Measurements from ENCODE around the gene DERL3.

DNA sequence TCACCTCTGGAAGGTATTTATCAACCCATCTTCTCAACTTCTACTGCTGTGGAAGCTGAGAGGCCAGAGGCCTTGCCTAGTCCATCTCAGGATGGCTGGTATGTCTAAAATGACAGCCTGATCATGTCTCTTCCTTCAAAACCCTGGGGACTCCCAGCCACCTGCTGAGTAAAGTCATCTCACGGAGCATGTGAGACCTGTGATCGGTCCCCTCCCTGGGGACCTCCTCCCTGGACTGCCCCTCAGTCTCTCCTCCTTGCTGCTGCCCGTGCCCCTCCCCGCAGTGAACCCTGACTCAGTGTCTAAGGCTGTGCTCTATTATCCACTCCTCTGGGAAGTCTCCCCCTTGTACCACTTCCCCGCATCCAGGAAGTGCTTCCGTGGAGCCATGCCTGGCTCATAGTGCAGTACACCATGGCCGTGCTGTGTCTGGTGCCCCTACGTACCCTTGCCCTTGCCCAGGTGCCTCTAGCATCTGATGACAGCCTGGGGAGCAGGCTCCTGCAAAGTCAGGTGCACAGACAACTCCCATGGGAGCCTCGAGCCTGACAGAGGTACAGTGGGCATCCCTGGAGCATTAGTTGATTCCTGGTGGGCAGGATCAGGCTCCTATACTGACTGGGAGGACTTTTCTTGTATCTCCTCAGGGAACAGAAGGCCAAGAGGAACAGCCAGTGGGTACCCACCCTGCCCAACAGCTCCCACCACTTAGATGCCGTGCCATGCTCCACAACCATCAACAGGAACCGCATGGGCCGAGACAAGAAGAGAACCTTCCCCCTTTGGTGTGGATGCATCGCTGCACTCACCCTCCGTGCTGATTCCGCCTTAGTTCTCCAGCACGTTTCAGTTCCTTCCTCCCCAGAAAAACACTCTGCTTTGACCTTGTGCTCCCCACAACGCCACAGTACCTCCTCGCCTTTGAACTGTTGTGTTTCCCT is 38.2 kb downstream of the DERL3 start:
- TF ChIP-seq EZH2 (IDR thresholded peaks at IDR 0.05; ENCODE audit: low read depth, unreplicated experiment) (no peak), JUNB (IDR thresholded peaks at IDR 0.05; ENCODE audit: unreplicated experiment) (no peak), EZH2phosphoT487 (IDR thresholded peaks at IDR 0.05; ENCODE audit: unreplicated experiment) (no peak)
- TF ChIP-seq, protein P1, sequence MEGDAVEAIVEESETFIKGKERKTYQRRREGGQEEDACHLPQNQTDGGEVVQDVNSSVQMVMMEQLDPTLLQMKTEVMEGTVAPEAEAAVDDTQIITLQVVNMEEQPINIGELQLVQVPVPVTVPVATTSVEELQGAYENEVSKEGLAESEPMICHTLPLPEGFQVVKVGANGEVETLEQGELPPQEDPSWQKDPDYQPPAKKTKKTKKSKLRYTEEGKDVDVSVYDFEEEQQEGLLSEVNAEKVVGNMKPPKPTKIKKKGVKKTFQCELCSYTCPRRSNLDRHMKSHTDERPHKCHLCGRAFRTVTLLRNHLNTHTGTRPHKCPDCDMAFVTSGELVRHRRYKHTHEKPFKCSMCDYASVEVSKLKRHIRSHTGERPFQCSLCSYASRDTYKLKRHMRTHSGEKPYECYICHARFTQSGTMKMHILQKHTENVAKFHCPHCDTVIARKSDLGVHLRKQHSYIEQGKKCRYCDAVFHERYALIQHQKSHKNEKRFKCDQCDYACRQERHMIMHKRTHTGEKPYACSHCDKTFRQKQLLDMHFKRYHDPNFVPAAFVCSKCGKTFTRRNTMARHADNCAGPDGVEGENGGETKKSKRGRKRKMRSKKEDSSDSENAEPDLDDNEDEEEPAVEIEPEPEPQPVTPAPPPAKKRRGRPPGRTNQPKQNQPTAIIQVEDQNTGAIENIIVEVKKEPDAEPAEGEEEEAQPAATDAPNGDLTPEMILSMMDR (conservative IDR thresholded peaks at IDR 0.05; ENCODE audit: low read depth in 2 of 2) = no peak

All from GM23338 (cell line).